Fibroblast of upper back skin (primary cell): ENCODE results near the gene LGR4.

Experiments used
- DNase-seq: peaks from one replicate; pipeline ENCODE4 v3.0.0-alpha.2; 2013

LGR4 gene

DNA sequence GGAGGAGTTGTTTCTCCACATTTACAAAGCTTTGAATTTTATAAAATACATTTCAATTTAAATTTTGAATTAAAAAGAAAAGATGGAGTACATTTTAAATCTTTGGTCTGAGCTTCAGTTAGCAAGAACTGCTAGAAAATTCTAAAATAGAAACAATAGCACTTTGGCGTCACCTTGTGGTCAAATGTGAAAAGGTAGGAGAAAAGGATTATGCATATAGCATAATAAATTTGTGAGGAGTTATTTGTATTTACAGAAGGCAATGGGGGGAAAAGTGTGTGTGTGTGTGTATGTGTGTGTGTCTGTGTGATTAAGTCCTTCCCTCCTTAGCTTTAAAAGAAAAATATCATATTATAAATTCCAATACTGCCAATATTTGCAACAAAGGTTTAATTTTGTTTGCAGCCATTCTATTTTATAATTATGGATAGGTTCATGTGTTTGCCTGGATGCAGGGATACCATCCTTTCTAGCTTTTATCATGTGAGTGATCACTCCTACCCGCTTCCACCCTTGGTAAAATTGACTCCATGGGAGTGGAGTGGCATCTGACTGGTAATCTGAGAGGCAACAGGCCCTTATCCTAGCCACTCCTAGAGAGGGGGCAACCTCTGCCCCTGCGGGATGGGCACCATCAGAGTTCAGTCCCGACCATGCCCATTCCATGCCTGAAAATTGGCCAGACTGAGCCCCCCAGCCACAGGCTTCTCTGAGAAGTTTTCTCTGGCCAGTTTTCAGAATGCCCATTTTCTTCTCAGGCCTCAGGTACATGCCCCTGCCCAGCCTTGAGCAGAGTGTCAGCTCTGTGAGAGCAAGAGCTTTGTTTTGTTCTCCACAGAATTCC, 13.6 kb upstream of the LGR4 start:
- peak; percentile 71 for DNase-seq

GRCh38 chr11:27482793-27483192, 10.2 kb upstream of the LGR4 start:
- DNase-seq: no peak

- no peak for DNase-seq
Observed at GRCh38 chr11:27481992-27482391, 9.4 kb upstream of the LGR4 start.

GRCh38 chr11:27477831-27478230, 5.2 kb upstream of the LGR4 start:
- DNase-seq: no peak

DNA sequence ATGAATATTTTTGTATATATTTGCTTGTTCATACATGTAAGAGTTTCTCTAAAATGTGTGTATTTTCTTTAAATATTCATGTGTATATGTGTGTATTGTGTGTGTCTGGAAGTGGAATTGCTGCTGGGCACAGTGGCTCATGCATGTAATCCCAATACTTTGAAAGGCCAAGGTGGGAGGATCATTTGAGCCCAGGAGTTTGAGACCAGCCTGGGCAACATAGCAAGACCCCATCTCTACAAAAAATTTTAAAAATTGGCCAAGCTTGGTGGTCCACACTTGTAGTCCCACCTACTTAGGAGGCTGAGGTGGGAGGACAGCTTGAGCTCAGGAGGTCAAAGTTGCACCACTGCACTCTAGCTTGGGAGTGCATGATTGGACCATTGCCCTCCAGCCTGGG, 4.7 kb upstream of the LGR4 start:
- DNase-seq: no peak

GRCh38 chr11:27475622-27476021, 3.0 kb upstream of the LGR4 start:
- DNase-seq: no peak

DNA sequence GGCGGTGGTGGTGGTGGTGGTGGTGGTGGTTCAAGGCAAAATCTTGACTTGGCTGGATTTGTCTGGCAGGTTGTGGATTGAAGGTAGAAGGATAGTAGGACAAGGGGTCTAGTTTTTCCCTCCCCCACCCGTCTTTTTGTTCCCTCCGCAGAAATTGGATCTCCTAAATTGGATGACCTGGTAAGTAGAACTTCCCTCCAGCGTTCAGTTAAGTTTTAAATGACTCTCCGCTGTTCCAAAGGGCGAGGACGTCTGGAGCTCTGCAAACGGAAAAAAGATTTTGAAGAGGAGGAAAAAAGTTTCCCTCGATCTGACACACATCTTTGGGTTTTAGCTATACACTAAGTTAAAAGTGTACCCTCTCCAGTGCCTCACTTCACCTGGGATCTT, 422 bp upstream of the LGR4 start:
- DNase-seq: no peak

GRCh38 chr11:27471589-27472397, 797 bp downstream of the LGR4 start:
- DNase-seq: no peak

DNA sequence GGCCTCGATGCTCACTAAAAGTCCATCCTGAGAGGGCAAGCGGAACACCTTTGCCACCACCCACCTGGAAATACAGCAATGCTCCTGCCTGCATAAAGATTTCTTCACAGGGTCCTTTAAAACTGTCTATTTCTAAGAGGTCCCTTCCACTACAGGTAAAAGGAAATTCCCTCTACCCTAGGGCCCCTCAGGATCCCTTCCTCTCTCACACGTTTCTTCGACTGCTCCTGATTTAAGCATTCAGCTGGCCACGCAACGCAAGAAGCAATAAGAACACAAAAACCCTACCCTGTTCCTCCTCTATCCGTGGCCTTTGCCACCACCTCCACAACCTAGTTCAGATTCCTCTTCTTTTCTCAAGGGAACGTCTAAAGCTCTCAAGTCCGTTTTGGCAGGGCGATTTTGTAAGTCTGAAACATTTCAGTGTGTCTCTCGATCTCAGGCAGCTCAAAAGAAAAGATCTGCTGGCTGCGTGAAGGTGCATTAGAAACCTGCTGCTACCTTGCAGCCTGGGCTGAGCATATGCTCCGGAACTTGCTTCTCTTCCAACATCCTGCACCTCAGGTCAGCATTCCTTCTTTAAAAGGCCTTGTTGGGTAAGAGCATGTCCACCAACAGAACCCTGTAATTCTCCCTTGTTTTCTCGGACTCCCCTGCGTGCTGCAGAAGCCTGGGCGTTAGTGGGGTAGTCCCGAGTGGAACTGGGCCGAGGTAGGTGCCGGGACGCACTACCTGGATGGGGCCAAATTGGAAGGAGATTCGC, 1.6 kb downstream of the LGR4 start:
- no peak for DNase-seq

DNA sequence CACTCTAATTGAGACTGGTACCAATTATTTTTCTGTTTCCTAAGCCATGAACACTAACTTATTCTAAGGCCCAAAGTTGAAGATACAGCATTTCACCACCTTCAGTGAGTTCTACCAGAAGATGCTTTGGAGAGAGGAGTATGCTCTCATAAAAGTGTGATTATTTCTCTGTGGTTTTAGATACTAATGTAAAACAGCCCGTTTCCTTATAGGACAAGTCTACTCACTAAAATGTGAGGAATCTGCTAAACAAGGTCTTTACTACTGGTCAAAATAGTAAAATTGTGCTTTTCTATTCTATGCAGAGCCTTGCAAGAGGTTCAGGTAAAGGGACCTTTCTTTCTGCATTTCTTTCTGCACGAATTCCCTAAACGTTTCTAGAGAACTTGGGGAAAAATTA, 2.4 kb downstream of the LGR4 start:
- no peak for DNase-seq

DNA sequence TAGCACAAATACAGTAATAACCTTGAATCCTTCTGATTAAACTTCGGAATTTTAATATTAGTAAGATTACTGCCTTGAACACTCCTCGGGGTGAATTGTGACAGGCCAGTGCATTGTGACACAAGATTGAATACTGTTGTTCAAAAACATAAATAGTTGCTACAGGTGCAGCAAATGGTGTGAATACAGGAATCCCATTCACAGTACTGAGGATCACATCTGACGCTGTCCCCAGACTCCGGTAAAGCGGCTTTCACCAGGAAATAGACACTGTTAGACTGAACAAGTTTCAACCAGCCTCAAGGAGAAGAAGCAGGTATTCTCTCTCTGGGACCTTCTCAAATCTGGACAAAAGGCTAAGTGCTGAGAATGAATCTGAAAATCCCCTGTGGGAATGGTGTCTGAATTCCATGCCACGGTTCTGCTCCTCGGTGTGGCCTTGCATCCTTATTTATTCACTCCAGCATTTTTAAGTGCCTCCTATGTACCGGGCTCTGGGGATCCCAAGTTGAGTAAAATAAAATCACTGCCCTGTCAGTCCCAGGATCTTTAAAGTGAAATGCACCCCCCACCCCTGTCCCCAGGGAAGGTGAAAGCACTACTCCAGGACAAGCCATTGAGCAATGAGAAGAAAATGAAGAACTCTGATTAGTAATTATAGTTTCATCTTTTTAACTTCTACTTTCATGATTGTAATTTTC, 3.4 kb downstream of the LGR4 start:
- no peak for DNase-seq

DNA sequence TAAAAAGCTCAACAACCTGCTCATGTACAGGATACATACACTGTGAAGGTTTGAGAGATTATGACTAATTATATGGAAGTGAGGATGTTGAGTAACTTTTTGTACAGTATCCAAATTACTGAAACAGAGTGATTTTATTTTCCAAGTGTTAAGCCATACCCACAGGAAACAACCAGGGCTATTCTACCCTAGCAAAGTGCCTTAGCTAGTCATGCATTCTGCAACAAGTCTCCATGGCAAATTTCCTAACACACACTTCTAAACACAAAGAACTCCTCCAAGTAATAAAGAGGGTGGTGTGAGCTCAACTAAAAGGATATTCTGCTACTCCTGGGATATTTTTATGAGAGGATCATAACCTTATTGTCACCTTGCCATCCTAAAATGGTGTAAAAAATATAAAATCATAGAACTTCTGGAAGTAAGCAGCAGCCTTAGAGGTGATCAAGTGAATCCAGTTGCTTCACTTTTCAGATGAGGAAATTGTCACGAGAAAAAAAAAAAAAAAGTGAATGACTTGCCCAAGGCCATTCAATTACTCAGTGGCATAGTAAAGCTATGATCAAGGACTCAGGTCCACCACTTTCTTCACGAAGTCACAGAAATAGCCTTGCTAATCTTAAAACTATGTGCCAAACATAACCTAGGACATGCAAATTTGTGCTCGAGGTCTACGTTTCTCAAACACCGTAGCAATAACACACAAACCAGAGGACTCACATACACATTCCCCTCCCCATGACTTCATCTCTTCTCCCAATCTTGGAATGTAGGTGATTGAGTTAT, 4.2 kb downstream of the LGR4 start:
- DNase-seq: peak; percentile 65

DNA sequence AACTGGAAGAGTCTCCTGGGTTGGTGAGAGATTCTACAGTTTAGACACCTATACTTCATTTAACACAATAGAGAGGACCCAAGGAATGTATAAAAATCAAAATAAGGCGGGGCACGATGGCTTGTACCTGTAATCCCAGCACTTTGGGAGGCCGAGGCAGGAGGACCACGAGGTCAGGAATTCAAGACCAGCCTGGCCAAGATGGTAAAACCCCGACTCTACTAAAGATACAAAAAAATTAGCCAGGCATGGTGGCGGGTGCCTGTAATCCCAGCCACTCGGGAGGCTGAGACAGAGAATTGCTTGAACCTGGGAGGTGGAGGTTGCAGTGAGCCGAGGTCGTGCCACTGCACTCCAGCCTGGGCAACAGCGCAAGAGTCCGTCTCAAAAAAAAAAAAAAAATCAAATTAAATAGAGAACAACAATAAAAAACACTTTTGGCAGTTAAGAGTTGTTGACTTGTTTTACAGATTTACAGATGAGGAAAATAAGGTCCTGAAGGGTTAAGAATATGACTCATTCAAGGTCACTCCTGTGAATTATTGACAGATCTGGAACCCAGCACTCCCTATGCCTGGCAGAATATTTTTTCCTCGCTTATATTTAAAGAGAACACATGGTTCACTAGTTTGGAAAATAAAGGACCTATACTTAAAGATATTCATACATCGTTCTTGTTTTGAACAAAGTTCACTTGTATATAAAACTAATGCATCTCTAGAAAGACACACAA, 5.2 kb downstream of the LGR4 start:
- DNase-seq: no peak

- no peak for DNase-seq
Observed at GRCh38 chr11:27466363-27466762, 6.2 kb downstream of the LGR4 start.

DNA sequence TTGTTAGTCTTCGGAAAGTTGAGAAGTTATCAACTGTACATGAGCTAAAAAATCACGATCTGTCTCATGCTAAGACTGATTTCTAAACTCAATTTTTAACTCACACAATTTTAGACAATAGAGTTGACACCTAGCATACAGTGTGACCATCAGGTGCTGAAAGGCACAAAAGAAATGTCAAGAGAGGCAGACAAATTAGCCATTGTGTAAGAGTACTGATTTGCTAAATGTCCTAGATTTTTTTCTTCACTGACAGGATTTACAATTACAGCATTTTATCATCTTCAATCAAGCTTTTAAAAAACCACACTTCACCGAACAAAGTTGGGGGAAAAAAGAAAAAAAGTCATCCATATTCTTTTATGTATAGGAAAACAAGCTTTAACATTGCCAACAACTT, 7.0 kb downstream of the LGR4 start:
- DNase-seq: no peak

DNA sequence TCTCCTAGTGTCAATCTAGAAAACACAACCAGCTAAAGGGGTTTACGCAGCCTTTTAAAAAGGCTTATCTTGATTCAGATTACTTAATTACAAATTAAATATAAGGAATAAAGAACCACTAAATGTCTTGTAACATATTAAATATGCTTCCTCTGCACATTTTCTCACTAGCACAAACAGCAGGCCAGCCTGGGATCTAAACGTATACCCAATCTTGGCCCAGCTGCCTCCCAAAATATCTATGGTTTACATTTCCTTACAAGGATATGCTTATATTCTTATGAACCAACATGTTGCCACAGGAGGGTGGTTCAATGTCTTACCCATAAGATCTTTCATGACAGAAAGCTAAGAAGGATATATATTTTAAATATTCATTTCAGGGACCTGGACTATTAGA, 7.7 kb downstream of the LGR4 start:
- no peak for DNase-seq

DNA sequence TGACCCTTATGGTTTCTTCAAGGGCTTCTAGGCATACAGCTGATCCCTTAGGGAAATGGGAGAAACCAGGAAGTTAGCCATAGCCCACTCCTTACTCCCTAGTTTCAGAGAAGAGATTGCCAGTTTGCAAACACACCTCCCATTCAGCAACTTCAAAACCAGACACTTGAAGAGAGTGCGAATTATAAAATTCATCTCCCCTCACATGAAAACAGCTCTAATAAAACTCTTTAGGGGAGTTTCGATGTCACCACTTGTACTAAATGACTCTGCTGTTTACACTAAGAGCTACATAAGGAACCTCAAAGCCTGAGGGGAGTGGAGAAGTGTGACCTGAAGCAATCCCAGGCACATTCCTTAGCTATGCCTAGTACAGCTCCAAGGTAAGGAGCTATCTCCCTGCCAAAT, 8.3 kb downstream of the LGR4 start:
- peak; percentile 63 for DNase-seq

DNA sequence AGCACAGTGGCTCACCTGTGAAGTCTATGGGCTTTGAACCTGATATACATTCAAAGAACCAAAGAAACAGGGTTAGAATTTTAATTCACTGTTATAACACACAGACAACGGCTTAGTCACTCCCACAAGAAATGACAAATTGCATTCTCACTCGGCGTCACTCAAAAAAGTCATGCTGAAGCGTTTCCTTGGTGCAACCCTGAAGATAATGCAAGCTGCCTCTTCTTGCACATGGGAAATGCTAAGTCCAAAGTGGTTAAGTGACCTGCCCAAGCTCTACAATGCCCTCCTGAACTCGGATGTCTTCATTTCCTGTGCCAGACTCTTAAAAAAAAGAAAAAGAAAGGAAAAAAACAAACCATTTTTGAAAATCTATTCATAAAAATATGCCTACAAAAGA, 10.0 kb downstream of the LGR4 start:
- no peak for DNase-seq

DNA sequence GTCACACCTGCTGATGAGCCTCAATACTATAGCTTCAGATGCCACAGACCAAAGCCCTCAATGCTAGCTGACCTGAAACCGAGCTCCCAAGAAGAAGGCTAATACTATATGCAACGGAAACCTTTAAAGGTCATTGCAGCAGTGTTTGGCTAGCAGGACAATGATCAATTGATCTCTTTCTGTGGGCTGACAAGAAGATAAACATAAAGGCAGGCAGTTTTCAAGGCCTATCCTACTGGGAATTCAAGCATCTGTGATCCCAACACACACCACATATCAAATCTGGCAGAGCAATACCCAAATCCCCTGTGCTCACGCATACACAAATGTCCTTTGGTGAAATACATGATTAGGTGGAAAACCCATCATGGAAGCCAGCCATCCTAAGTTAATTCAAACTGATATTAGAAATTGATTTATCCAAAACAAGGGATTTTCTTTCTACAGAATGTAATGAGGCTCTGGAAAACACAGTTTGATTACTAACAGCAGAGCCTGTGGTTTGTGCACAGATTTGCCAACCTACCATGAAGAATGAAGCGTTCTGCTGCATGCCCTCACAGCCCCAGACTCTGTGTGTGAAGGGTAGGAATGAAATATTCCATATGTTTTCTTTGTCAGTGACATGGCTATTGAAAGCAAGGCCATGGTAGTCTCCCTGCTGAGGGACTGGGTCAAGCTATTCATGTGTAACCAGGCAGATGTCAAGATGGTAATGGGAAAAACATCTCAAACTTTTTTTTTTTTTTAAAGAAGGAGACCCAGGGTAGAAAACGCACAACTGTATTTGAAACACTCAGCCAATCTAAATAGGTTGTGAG, 12.2 kb downstream of the LGR4 start:
- no peak for DNase-seq

GRCh38 chr11:27459191-27459590, 13.4 kb downstream of the LGR4 start:
- DNase-seq: no peak
